ENCODE measurements around the gene CLDN1. TPM values are rescaled to one million over a fixed set of nuclear protein-coding genes. Genes with fewer than 3 reads are reported as not detected.

The CLDN1 gene
- total and polyA plus RNA-seq, 2 of the 4 experiments (the other 2 are of a cell fraction) = 4.7 to 7.3 TPM

- no peaks in the 10 kb centered on the region for H3K36me3 ChIP-seq (ENCODE audit: control insufficient read depth, insufficient read depth, low read length)
- H3K27me3 ChIP-seq (ENCODE audit: control insufficient read depth, insufficient read depth, low read length) = no peaks in the 10 kb centered on the region
- H3K4me2 ChIP-seq (ENCODE audit: low read depth, low read length) = no peak overlapping the region
- no peak overlapping the region for H2AFZ ChIP-seq (replicated peaks; ENCODE audit: low read length, poor library complexity)
- H3K27ac ChIP-seq (ENCODE audit: insufficient read depth, low read length) = no peak overlapping the region
- H3K14ac ChIP-seq (replicated peaks; ENCODE audit: low read depth, low read length) = no peak overlapping the region
- H4K8ac ChIP-seq (ENCODE audit: low read depth in 2 of 2, low read length in 2 of 2) = no peak overlapping the region
- no peak overlapping the region for H3K56ac ChIP-seq (ENCODE audit: extremely low read depth, insufficient read depth, low read length)
- ChIA-PET POLR2A (ENCODE audit: unreplicated experiment) (no interaction called here), CTCF (no interaction called here)
- TF ChIP-seq, protein P1, sequence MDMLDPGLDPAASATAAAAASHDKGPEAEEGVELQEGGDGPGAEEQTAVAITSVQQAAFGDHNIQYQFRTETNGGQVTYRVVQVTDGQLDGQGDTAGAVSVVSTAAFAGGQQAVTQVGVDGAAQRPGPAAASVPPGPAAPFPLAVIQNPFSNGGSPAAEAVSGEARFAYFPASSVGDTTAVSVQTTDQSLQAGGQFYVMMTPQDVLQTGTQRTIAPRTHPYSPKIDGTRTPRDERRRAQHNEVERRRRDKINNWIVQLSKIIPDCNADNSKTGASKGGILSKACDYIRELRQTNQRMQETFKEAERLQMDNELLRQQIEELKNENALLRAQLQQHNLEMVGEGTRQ (IDR thresholded peaks at IDR 0.05; ENCODE audit: low read depth, low read length) = no peak
- TF ChIP-seq CHD1 (IDR thresholded peaks at IDR 0.05; ENCODE audit: low read depth, low read length) = no peak
- TF ChIP-seq NFE2L2 (IDR thresholded peaks at IDR 0.05; ENCODE audit: low read depth, low read length) = no peak
- no peak for TF ChIP-seq SMC3 (IDR thresholded peaks at IDR 0.05; ENCODE audit: low read depth, low read length)
- TF ChIP-seq RAD21 (IDR thresholded peaks at IDR 0.05; ENCODE audit: low read length) = no peak
- no peak for TF ChIP-seq MAZ (IDR thresholded peaks at IDR 0.05; ENCODE audit: borderline replicate concordance, low read depth, low read length)
- no peak for TF ChIP-seq RCOR1 (IDR thresholded peaks at IDR 0.05; ENCODE audit: insufficient replicate concordance, low read length)
- TF ChIP-seq MXI1 (IDR thresholded peaks at IDR 0.05; ENCODE audit: borderline replicate concordance, low read depth, low read length) = no peak
- TF ChIP-seq POLR2A (IDR thresholded peaks at IDR 0.05; ENCODE audit: low read depth, low read length) = no peak
- TF ChIP-seq CEBPB (IDR thresholded peaks at IDR 0.05; ENCODE audit: low read depth, low read length) = no peak
- no peak for TF ChIP-seq RFX5 (IDR thresholded peaks at IDR 0.05; ENCODE audit: low read depth, low read length)
- no TSS peak for BruUV-seq (replicated peaks)
- H3K9ac ChIP-seq (ENCODE audit: low read depth, low read length) = no peak overlapping the region
- H2BK120ac ChIP-seq (ENCODE audit: low read depth, low read length) = no peak overlapping the region
- dilution Hi-C loops (cut with HindIII; ENCODE audit: low sequenced_read_pairs, unreplicated experiment) (no loop called here), in situ Hi-C loops (cut with MboI; ENCODE audit: low sequenced_read_pairs) (no loop called here), intact Hi-C loops (cut with micrococcal nuclease) (no loop called here)
- no peaks in the 10 kb centered on the region for H3K9me3 ChIP-seq (ENCODE audit: control insufficient read depth, insufficient read depth, low read length)
- no peak overlapping the region for H4K91ac ChIP-seq (ENCODE audit: insufficient read depth, low read depth, low read length)
- H3K4me3 ChIP-seq (ENCODE audit: insufficient read depth, low read depth, low read length) = no peak overlapping the region
- no peaks in the 10 kb centered on the region for H4K20me1 ChIP-seq (ENCODE audit: insufficient read depth, low read length)
- peaks cover 4% of the 10 kb centered on the region; the same call in 1 of the 2 replicates for H3K9me1 ChIP-seq (ENCODE audit: insufficient read depth, low read length)
- H2BK20ac ChIP-seq (ENCODE audit: low read depth, low read length) = no peak overlapping the region
- no peak overlapping the region for H4K5ac ChIP-seq (ENCODE audit: low read depth, low read length)
- H3K4me1 ChIP-seq (ENCODE audit: control insufficient read depth, insufficient read depth, low read length) = peaks cover 3% of the 10 kb centered on the region
- DNase-seq = no peak
- no peak overlapping the region for H3K23ac ChIP-seq (ENCODE audit: low read depth, low read length)
- H2AK9ac ChIP-seq (replicated peaks; ENCODE audit: low read depth, low read length, poor library complexity) = no peak overlapping the region
- no peak overlapping the region for H2BK5ac ChIP-seq (ENCODE audit: low read depth, low read length, poor library complexity, severe bottlenecking)
- no peak overlapping the region for H2BK15ac ChIP-seq (ENCODE audit: low read depth, low read length)
- ATAC-seq (ENCODE audit: low read depth) = no peak
- H3K4ac ChIP-seq (ENCODE audit: low read depth, low read length) = no peak overlapping the region
- no peak overlapping the region for H2AK5ac ChIP-seq (ENCODE audit: low read depth, low read length)
- H3K18ac ChIP-seq (ENCODE audit: low read depth, low read length) = no peak overlapping the region
- H3K79me1 ChIP-seq (ENCODE audit: low read depth in 1 of 2, low read length in 2 of 2) = peaks cover 0 to 3% of the 10 kb centered on the region in 2 experiments; a peak in 1 of 4 replicates
These were observed 16.8 kb downstream of the CLDN1 start for GRCh38 chr3:190305406-190305805.

Measured in IMR-90 (cell line).